Urothelium cell line (cell line): ENCODE data around the gene GPR158.
A peak's percentile ranks its signal among the peaks of the same experiment; 100 is the strongest.
"Not testable (repeated sequence)": the region's sequence is repeated elsewhere in the genome, so short reads cannot be mapped to it uniquely, and the experiment has no call there.

Experiments
- DNase-seq: peaks from one replicate; pipeline ENCODE4 v3.0.0; 2011; ENCODE audit warnings: low spot score, mixed read lengths
- FAIRE-seq: peaks from 2 replicates; lab custom pipeline; 2011; peaks lifted over from hg19 to GRCh38; lab: Jason Lieb, UNC

Gene GPR158

DNA sequence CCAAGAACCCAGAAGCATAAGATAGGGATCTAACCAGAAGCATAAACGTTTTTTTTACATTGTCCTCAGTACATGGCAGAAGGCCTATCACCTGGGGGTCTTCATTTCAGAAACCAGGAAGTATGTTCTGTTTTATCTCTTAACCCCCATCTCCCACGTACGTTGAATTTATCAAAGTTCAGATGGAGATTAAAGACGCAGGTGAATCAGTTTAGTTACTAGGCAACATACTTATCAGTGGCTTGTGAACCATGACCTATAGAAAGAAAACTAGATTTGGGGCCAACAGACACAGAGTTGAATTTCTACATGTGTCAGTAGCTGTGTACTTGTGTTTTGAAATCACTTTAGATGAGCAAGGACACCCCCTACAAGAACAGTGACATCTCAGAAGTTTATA, 122.7 kb downstream of the GPR158 start:
- FAIRE-seq, result no peak
- DNase-seq, result no peak

- no peak for FAIRE-seq
- DNase-seq, result no peak
Observed at GRCh38 chr10:25300073-25300472, 125.3 kb downstream of the GPR158 start.

- FAIRE-seq (no peak), DNase-seq (peak; percentile 8)
Observed at GRCh38 chr10:25304606-25305005, 129.8 kb downstream of the GPR158 start.

- no peak for DNase-seq
- no peak for FAIRE-seq
Observed at GRCh38 chr10:25306386-25306785, 131.6 kb downstream of the GPR158 start.

DNA sequence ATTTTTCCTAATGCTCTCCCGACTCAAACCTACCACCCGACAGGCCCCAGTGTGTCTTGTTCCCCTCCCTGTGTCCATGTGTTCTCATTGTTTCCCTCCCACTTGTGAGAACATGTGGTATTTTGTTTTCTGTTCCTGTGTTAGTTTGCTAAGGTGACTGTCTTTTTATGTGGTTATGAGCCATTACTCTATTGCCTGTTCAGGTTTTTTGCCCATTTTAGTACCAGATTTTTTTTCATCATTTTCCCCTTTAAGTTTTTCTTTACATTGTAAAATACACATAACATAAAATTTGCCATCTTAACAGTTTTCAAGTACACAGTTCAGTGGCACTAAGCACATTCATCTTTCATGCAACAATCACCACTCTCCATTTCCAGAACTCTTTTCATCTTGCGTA, 133.5 kb downstream of the GPR158 start:
- FAIRE-seq (no peak), DNase-seq (no peak)

GRCh38 chr10:25317596-25318211, 142.9 kb downstream of the GPR158 start:
- FAIRE-seq, result not testable (repeated sequence)
- peak; percentile 5 for DNase-seq

- peak; percentile 61 for FAIRE-seq
- DNase-seq, result no peak
Observed at GRCh38 chr10:25327273-25327672, 152.5 kb downstream of the GPR158 start.

DNA sequence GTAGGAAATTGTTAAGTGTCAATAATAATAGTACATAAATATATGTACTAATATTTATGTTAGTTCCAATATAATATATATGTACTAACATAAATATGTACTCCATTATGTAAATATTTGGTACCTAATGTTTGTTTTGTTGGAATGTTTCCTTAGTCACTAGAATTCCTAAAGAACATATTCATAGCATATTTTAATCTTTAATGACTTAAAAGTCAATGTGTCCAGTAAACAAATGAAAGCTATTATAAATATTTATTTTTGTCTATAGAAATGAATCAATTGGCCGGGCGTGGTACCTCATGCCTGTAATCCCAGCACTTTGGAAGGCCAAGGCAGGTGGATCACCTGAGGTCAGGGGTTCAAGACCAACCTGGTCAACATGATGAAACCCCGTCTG, 153.6 kb downstream of the GPR158 start:
- DNase-seq, result no peak
- FAIRE-seq, result no peak

DNA sequence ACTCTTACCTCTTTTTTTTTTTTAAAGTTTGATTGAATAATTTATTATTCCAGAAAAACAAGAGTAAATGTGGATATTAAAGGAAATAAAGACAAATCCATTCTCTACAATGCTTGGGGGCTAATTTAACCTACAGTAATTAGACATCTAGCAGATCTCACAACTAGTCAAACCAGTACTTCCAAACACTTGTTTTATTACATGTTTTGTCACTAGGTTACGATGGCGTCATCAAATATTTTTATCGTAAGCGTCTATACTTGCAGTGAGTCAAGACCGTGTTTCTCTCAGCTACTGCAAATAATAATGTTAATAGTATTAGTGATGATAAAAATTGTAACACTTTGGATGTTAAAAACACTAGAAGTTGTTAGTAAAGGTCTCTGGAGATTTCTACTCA, 154.8 kb downstream of the GPR158 start:
- not testable (repeated sequence) for FAIRE-seq, DNase-seq

- FAIRE-seq (no peak), DNase-seq (no peak)
Observed at GRCh38 chr10:25334445-25334844, 159.6 kb downstream of the GPR158 start.

GRCh38 chr10:25336330-25336729, 161.5 kb downstream of the GPR158 start:
- no peak for FAIRE-seq

DNA sequence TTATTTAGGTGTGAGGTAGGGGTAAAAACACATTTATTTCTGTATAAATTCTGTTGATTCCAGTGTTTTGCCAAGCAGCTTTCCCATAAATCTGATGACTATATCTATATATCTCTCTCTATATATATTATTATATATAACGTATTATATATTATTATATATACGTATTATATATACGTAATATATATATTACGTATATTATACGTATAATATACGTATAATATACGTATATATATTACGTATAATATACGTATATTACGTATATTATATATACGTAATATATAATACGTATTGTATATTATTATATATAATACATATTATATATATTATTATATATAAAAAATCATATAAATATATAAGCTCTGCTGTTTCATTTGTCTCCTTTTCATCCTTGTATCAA, 163.5 kb downstream of the GPR158 start:
- FAIRE-seq, result no peak
- no peak for DNase-seq

More at GRCh38 chr10:25336330-25336729, 161.5 kb downstream of the GPR158 start:
- no peak for DNase-seq

- FAIRE-seq (no peak), DNase-seq (no peak)
Observed at GRCh38 chr10:25339966-25340365, 165.2 kb downstream of the GPR158 start.

DNA sequence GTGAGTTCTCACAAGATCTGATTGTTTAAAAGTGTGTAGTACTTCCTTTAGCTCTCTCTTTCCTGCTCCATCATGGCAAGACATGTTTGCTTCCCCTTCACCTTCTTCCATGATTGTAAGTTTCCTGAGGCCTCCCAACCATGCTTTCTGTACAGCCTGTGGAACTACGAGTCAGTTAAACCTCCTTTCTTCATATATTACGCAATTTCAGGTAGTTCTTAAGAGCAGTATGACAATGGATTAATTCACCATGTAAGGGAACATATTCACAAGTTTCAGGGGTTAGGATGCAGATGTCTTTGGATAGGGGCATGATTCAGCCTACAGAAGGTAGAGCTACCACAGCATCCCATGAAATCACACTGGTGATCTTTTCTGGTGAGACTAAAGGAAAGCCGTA, 174.7 kb downstream of the GPR158 start:
- no peak for DNase-seq
- no peak for FAIRE-seq

GRCh38 chr10:25356609-25357008, 181.8 kb downstream of the GPR158 start:
- DNase-seq (no peak), FAIRE-seq (no peak)

- no peak for FAIRE-seq
Observed at GRCh38 chr10:25357269-25357668, 182.5 kb downstream of the GPR158 start.

GRCh38 chr10:25382029-25382810, 207.4 kb downstream of the GPR158 start:
- no peak for DNase-seq
- no peak for FAIRE-seq

More at GRCh38 chr10:25357269-25357668, 182.5 kb downstream of the GPR158 start:
- DNase-seq, result no peak

- DNase-seq, FAIRE-seq: not testable (repeated sequence)
Observed at GRCh38 chr10:25382901-25383300, 208.1 kb downstream of the GPR158 start.

DNA sequence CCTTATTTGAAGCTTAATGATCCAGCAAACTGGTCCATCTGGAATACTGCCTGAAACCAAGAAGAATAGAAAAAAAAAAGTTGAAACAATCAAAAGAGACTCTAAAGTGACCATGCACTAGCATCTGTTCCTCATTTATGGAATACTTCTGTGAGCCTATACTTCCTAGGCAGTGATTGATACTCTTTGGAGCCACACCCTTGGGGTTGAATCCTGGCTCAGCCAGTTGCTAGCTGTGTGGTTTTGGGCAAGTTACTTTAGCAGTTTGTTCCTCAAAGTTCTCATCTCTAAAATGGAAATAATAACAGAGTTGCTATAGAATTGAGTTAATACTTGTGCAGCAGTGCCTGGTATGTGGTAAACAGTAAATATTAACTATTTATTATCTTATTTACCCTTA, 208.9 kb downstream of the GPR158 start:
- no peak for DNase-seq
- no peak for FAIRE-seq

- FAIRE-seq (no peak), DNase-seq (no peak)
Observed at GRCh38 chr10:25384618-25385017, 209.8 kb downstream of the GPR158 start.

GRCh38 chr10:25388188-25388861, 213.5 kb downstream of the GPR158 start:
- no peak for DNase-seq
- no peak for FAIRE-seq

DNA sequence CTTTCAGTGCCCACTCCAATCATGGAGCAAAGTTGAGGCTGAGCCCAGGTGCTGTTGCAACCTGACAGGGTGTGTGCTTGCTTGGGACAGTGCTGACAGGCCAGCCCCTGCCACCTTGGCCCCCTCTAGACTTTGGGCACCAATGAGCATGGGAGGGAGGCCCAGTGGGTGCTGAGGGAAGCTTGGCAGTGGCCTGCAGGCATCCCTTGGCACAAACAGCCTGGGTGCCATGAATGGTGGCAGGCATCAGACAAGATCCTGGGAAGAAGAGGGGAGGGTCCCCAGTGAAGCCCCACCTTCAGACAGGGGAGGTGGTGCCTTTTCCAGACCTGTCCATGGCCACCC, 214.0 kb downstream of the GPR158 start:
- FAIRE-seq (no peak), DNase-seq (no peak)
